GM13977 (cell line): ENCODE measurements around the gene DCLRE1C.

ENCODE experiments used
- DNase-seq: peaks from one replicate; pipeline ENCODE4 v3.0.0; 2012; ENCODE audit warnings: low spot score
- in situ Hi-C: fragments of 300-500 bp; cut with MboI; formaldehyde crosslinking; loops from one replicate; pipeline ENCODE4 v1.12.0; 2022; ENCODE audit warnings: low sequenced_read_pairs, low pct_unique_long_range_greater_than_20kb, mixed read lengths, inconsistent platforms; ENCODE audit not compliant: unreplicated experiment
- TF ChIP-seq, protein P1 (sequence below): IDR thresholded peaks from 2 replicates; pipeline ENCODE4 v1.5.1; 2012; ENCODE audit warnings: mild to moderate bottlenecking, control low read depth; ENCODE audit not compliant: insufficient read depth; ENCODE audit errors: extremely low read depth, missing control alignments

DCLRE1C gene

DNA sequence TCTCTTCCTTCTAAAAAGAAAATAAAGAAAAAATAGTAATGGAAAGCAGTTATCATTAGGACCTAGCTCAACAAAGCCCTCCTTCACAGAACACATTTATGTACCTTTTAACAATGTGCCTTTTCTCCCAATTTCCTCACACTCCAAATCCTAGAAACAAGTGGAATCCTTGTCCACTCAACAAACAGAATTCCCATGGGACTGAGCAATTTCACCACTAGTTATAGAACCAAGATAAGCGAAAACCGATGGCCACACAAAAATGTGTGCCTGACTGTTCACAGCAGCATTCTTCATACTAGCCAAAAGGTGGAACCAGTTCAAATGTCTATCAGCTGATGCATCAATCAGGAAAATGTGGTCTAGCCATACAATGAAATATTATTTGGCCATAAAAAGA, 17.3 kb downstream of the DCLRE1C start:
- TF ChIP-seq, protein P1, sequence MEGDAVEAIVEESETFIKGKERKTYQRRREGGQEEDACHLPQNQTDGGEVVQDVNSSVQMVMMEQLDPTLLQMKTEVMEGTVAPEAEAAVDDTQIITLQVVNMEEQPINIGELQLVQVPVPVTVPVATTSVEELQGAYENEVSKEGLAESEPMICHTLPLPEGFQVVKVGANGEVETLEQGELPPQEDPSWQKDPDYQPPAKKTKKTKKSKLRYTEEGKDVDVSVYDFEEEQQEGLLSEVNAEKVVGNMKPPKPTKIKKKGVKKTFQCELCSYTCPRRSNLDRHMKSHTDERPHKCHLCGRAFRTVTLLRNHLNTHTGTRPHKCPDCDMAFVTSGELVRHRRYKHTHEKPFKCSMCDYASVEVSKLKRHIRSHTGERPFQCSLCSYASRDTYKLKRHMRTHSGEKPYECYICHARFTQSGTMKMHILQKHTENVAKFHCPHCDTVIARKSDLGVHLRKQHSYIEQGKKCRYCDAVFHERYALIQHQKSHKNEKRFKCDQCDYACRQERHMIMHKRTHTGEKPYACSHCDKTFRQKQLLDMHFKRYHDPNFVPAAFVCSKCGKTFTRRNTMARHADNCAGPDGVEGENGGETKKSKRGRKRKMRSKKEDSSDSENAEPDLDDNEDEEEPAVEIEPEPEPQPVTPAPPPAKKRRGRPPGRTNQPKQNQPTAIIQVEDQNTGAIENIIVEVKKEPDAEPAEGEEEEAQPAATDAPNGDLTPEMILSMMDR: no peak
- DNase-seq: no peak
- in situ Hi-C loops: no loop called here

DNA sequence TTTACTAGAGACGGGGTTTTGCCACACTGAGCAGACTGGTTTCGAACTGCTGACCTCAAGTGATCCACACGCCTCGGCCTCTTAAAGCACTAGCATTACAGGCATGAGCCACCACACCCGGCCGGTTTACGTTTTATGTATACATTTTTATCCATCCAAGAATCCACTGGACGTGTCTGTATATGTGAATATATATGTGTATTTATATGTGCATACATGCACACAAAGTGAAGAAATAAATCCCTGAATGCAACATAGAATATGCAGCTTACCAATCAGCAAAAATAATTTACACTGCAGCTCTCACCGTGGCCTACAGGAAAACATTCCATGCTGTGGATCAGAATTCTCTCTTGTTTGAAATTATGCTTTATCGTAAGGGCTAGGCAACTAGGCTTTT, 23.3 kb downstream of the DCLRE1C start:
- no peak for DNase-seq
- in situ Hi-C loops: no loop called here
- TF ChIP-seq, protein P1: no peak

DNA sequence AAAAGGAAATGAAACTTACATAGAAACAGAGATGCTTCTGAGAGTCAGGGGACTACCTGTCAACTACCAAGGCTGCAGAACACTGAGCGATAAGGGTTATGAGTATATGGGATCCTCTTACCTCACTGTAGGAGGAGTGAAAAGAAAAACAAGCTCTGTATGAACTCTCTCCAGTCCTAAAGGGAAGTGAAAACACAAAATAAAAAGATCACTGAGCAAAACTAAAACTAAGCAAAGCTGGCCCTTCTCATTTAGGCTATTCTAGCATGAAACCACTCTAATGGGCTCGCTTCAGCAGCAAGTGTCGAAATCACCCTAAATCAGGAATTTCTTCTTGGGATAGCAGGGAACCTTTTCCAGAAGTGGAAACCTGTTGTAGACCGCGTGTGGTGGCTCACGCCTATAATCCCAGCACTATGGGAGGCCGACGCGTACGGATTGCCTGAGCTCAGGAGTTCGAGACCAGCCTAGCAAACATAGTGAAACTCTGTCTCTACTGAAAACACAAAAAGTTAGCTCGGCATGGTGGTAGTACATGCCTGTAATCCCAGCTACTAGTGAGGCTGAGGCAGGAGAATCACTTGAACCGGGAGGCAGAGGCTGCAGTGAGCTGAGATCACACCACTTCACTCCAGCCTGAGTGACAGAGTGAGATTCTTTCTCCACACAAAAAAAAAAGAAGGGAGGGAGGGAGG, 27.0 kb downstream of the DCLRE1C start:
- TF ChIP-seq, protein P1: no peak
- DNase-seq: peak; percentile 82
- in situ Hi-C loops: no loop called here

DNA sequence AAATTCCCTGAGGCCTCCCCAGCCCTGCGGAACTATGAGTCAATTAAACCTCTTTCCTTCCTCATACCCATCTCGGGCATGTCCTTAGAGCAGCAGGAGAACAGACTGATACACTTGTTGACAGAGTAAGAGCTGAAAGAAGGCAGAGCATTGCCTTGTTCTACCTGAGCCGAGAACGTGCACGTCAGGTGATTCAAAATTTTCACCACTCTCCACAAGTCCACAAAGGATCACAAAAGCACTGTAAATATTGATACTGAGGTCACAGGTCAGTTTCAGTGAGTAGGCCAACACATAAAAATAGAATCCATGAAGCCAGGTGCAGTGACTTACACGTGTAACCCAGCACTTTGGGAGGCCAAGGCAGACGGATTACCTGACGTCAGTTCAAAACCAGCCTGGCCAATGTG, 27.8 kb downstream of the DCLRE1C start:
- no peak for DNase-seq
- TF ChIP-seq, protein P1: no peak
- in situ Hi-C loops: no loop called here

DNA sequence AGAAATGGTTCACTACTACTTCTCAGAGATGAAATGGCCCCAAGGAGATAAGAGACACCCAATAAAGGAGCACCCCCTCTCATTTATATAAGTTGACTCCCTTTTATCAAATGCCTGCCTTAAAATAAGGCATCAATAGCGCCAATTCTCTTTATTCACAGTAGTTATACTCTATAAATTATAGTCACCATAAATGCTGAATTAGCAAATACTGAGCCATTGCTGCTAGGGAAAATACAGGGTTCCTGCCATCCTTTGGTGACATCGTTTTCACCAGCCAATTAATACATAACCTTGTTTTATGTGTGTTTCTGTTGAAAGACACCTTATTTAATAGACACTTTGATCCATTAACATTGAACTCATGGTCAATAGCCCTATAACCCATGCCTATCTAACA, 28.6 kb downstream of the DCLRE1C start:
- in situ Hi-C loops: no loop called here
- DNase-seq: no peak
- TF ChIP-seq, protein P1: no peak

DNA sequence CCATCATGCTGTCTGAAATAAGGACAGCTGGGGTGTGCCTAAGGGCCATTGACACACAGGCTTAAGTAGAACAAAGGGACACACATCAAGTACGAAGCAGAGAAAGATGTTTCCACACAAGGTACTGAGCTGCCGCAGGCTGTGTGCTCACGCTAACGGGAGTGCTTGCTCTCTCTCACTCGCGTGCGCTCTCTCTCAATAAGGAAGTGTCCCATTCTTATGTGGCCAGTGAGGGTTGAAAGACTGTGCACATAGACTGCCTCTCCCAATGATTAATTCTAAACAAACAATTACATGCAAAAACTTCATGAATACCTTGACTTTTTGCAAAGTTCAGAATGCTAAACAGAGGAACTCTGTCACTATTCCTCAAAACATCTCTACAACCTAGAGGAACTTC, 29.9 kb downstream of the DCLRE1C start:
- in situ Hi-C loops: no loop called here
- DNase-seq: no peak
- TF ChIP-seq, protein P1: no peak

DNA sequence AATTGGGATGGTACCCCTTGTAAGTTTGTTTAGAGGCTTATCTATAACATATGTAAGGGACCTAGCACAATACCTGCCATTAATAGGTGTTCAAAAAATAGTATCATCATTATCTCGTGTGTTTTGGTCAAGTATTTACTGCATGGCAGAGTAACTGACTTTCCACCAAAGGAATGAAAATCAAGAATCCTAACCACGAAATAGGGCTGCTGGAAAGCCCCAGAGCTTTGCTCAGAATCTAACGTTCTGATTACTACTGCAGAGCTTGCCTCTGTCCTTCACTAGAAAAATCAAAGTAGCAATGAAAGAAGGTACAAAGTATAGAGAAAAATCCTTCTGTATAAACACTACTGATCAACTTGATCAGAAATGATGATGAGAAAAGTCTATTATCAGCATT, 34.9 kb downstream of the DCLRE1C start:
- in situ Hi-C loops: no loop called here
- TF ChIP-seq, protein P1: no peak
- DNase-seq: peak; percentile 16
